GDM1 (cell line): ENCODE data around the gene PCDHA4.
"Not testable (repeated sequence)": the region's sequence is repeated elsewhere in the genome, so short reads cannot be mapped to it uniquely, and the experiment has no call there.

Experiments
- DNase-seq: peaks from one replicate; lab custom pipeline; 2025; lab: John Stamatoyannopoulos, UW

Gene PCDHA4

GRCh38 chr5:140806834-140807775 is at the start of gene PCDHA4:
Gene PCDHA4, plus strand, starts transcription at chr5:140807068.
- DNase-seq, result no peak

GRCh38 chr5:140764177-140764973 is 42.5 kb upstream of the PCDHA4 start:
- no peak for DNase-seq

- DNase-seq, result no peak
These were observed 39.4 kb upstream of the PCDHA4 start for GRCh38 chr5:140767444-140767843.

GRCh38 chr5:140780512-140780911 is 26.4 kb upstream of the PCDHA4 start:
- no peak for DNase-seq

- no peak for DNase-seq
These were observed 20.8 kb upstream of the PCDHA4 start, which contains the start of gene PCDHA1 for GRCh38 chr5:140785905-140786686. Gene PCDHA1, plus strand, starts transcription at chr5:140786140.

- DNase-seq, result not testable (repeated sequence)
These were observed 19.4 kb upstream of the PCDHA4 start for GRCh38 chr5:140787422-140787821.

GRCh38 chr5:140787849-140788504 is 18.9 kb upstream of the PCDHA4 start:
- DNase-seq, result not testable (repeated sequence)

- DNase-seq, result no peak
These were observed 15.8 kb upstream of the PCDHA4 start for GRCh38 chr5:140791089-140791488.

GRCh38 chr5:140794595-140795258 is 12.1 kb upstream of the PCDHA4 start, which contains the start of gene PCDHA2:
Gene PCDHA2, plus strand, starts transcription at chr5:140794852.
- no peak for DNase-seq

- DNase-seq, result no peak
These were observed 11.6 kb upstream of the PCDHA4 start for GRCh38 chr5:140795259-140795641.

- DNase-seq, result not testable (repeated sequence)
These were observed 10.7 kb upstream of the PCDHA4 start for GRCh38 chr5:140796072-140796717.

- no peak for DNase-seq
These were observed 10.2 kb upstream of the PCDHA4 start for GRCh38 chr5:140796718-140797095.

- no peak for DNase-seq
These were observed 5.9 kb upstream of the PCDHA4 start, which contains the start of gene PCDHA3 for GRCh38 chr5:140800816-140801493. Gene PCDHA3, plus strand, starts transcription at chr5:140801057.

- DNase-seq, result no peak
These were observed 5.4 kb upstream of the PCDHA4 start for GRCh38 chr5:140801494-140801841.

- DNase-seq, result not testable (repeated sequence)
These were observed 4.5 kb upstream of the PCDHA4 start for GRCh38 chr5:140802381-140802780.

- no peak for DNase-seq
These were observed 4.0 kb upstream of the PCDHA4 start for GRCh38 chr5:140802781-140803271.

GRCh38 chr5:140808241-140808888 is 1.5 kb downstream of the PCDHA4 start:
- not testable (repeated sequence) for DNase-seq

- no peak for DNase-seq
These were observed 2.0 kb downstream of the PCDHA4 start for GRCh38 chr5:140808889-140809291.
